Stomach (tissue), 9 donors: ENCODE data around the gene CEACAM16. TPM values are rescaled to one million over a fixed set of nuclear protein-coding genes. Genes with fewer than 3 reads are reported as not detected.

ENCODE experiments used
- DNase-seq, 2 donors: peaks; one replicate each; pipeline versions ENCODE4 v3.0.0 to v3.0.0-alpha.2; 2013 to 2019
- H3K27ac ChIP-seq, 5 donors: fragments of 200-600 bp in 4 of 5; sonication (generic) in 4 of 5; one replicate each; pipeline ENCODE4 v1.5.1; 2013 to 2019; ENCODE audit warnings: mild to moderate bottlenecking in 1 of 5, moderate library complexity in 1 of 5
- H3K27me3 ChIP-seq, 3 donors: fragments of 200-600 bp; sonication (generic); one replicate each; pipeline ENCODE4 v1.5.1; 2017 to 2019; ENCODE audit warnings: mixed run types in 1 of 3
- H3K36me3 ChIP-seq, 4 donors: fragments of 200-600 bp; sonication (generic); 1 replicate in 3 of 4; 2 replicates in 1 of 4; pipeline ENCODE4 v1.5.1; 2016 to 2019
- H3K4me1 ChIP-seq, 4 donors: fragments of 200-600 bp; sonication (generic); one replicate each; pipeline ENCODE4 v1.5.1; 2016 to 2019
- H3K4me3 ChIP-seq, 4 donors: fragments of 200-600 bp; sonication (generic) in 3 of 4; one replicate each; pipeline ENCODE4 v1.5.1; 2016 to 2019; ENCODE audit warnings: mild to moderate bottlenecking in 1 of 4
- H3K9me3 ChIP-seq, 4 donors: fragments of 200-600 bp; sonication (generic); one replicate each; pipeline ENCODE4 v1.5.1; 2016 to 2019
- CTCF ChIP-seq, 7 experiments: fragments of 450-650 bp in 4 of 7; fragments of 200-600 bp in 3 of 7; sonication (generic) in 3 of 7; IDR thresholded peaks; one replicate each; pipeline ENCODE4 v1.5.1; 2016 to 2019; ENCODE audit warnings: antibody characterized with exemption in 7 of 7, control low read depth in 2 of 7, mild to moderate bottlenecking in 1 of 7
- EP300 ChIP-seq: sonication (generic); formaldehyde crosslinking; IDR thresholded peaks from one replicate; pipeline ENCODE4 v1.6.1; 2017; ENCODE audit warnings: antibody characterized with exemption
- POLR2A ChIP-seq, 4 donors: fragments of 450-650 bp; IDR thresholded peaks; one replicate each; pipeline ENCODE4 v1.6.1; 2016; ENCODE audit warnings: antibody characterized with exemption in 4 of 4, control low read depth in 2 of 4, mild to moderate bottlenecking in 1 of 4, moderate library complexity in 1 of 4
- POLR2AphosphoS5 ChIP-seq, 3 donors: sonication (generic); formaldehyde crosslinking; IDR thresholded peaks; one replicate each; pipeline ENCODE4 v1.6.1; 2016; ENCODE audit warnings: antibody characterized with exemption in 3 of 3
- WGBS, 5 donors: extraction: QIAGEN DNeasy Blood & Tissue Kit in 3 of 5; methylation state at CpG; one replicate each; pipeline versions ENCODE4 v1.1.5 to v1.1.7; 2013 to 2018; 5-methylcytosine and 5-hydroxymethylcytosine counted together
- intact Hi-C: fragments of 100-400 bp; cut with DNase I; formaldehyde crosslinking; loops from one replicate; pipeline ENCODE4 v1.15.1; 2023; ENCODE audit warnings: low total_unique reads
- polyA plus RNA-seq, 3 donors: library from polyadenylated mRNA; stranded (reverse); fragments of 200-250 nt; gene quantifications; one replicate each; pipeline ENCODE4 v1.2.3, GENCODE V29; 2013
- total RNA-seq, 5 donors: library from RNA; depleted of rRNA; stranded (reverse); fragments of >200 nt; gene quantifications; one replicate each; pipeline versions ENCODE4 v1.1.0 to v1.2.3, GENCODE V29; 2014 to 2016
- donor health status: healthy with polysubstance abuse.
- donor health status: Bipolar disorder and iron deficiency.
- donor health status: healthy.

Gene CEACAM16
- total and polyA plus RNA-seq, 8 donors: not detected

DNA sequence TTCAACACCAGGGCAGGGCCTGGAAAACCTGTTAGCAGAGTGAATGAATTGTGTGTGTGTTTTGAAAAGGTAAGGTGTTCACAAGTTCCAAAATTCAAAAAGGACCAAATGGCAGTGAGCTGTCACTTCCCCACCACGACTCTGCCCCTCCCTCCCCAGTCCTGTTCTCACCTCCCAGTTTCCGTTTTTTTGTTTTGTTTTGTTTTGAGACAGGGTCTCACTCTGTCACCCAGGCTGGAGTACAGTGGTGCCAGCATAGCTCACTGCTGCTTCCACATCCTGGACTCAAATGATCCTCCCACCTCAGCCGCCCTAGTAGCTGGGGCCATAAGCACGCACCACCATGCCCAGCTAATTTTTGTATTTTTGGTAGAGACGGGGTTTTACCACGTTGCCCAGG, 29.2 kb downstream of the CEACAM16 start:
- Histone ChIP-seq H3K27ac (no peak overlapping the region), H3K27me3 (no peaks in the 10 kb centered on the region), H3K9me3 (no peaks in the 10 kb centered on the region), H3K4me1 (peaks cover 25 to 44% (median 32%) of the 10 kb centered on the region in 4 donors), H3K4me3 (no peak overlapping the region), H3K36me3 (no peaks in the 10 kb centered on the region)
- 60 to 74% (median 73%) methylated on average over 6 of the region's 6 CpGs for WGBS, 5 donors
- no peak for DNase-seq
- intact Hi-C loops: no loop called here
- TF ChIP-seq CTCF (IDR thresholded peaks at IDR 0.05) (no peak), POLR2AphosphoS5 (IDR thresholded peaks at IDR 0.05) (no peak)

GRCh38 chr19:44729516-44730033, 30.6 kb downstream of the CEACAM16 start:
- H3K36me3 ChIP-seq: no peaks in the 10 kb centered on the region
- H3K4me1 ChIP-seq: peaks cover 13 to 34% (median 20%) of the 10 kb centered on the region in 4 donors
- TF ChIP-seq POLR2AphosphoS5 (IDR thresholded peaks at IDR 0.05) (no peak), EP300 (no peak), CTCF (IDR thresholded peaks at IDR 0.05) (no peak), POLR2A (IDR thresholded peaks at IDR 0.05) (no peak)
- no peak overlapping the region for H3K27ac ChIP-seq
- WGBS, 5 donors: 83 to 97% (median 92%) methylated on average over 8 of the region's 8 CpGs
- no peak for DNase-seq
- H3K9me3 ChIP-seq: no peaks in the 10 kb centered on the region
- no peaks in the 10 kb centered on the region for H3K27me3 ChIP-seq
- intact Hi-C loops: no loop called here
- no peak overlapping the region for H3K4me3 ChIP-seq

- Histone ChIP-seq H3K27ac (no peak overlapping the region), H3K4me3 (no peak overlapping the region), H3K4me1 (peaks cover 0 to 30% (median 8%) of the 10 kb centered on the region in 4 donors), H3K27me3 (no peaks in the 10 kb centered on the region), H3K9me3 (no peaks in the 10 kb centered on the region), H3K36me3 (no peaks in the 10 kb centered on the region)
- 82 to 98% (median 93%) methylated on average over 5 of the region's 5 CpGs for WGBS, 5 donors
- no peak for TF ChIP-seq CTCF (IDR thresholded peaks at IDR 0.05)
- TF ChIP-seq POLR2A (IDR thresholded peaks at IDR 0.05): no peak
- TF ChIP-seq POLR2AphosphoS5 (IDR thresholded peaks at IDR 0.05): no peak
- no peak for TF ChIP-seq EP300
- no peak for DNase-seq
- intact Hi-C loops: no loop called here
Measured at GRCh38 chr19:44731081-44731480, 32.1 kb downstream of the CEACAM16 start.

DNA sequence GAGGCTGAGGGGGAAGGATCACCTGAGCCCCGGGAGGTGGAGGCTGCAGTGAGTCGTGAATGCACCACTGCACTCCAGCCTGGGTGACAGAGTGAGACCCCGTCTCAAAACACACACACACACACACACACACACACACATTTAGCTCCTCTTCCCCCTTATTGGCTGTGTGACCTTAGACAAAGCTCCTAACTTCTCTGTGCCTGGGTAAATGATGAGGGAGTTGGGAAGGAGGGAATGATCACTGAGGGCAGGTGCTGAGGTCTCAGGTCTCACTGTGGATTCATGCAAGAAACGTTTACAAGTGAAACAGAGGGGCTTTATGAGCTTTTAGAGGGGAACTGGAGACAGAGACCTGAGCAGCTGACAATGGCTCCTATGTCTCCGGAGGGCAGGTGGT, 32.7 kb downstream of the CEACAM16 start:
- 76 to 87% (median 83%) methylated on average over 5 of the region's 5 CpGs for WGBS, 5 donors

More for the DNA sequence above, 32.7 kb downstream of the CEACAM16 start:
- Histone ChIP-seq H3K36me3 (no peaks in the 10 kb centered on the region), H3K27me3 (no peaks in the 10 kb centered on the region), H3K9me3 (no peaks in the 10 kb centered on the region), H3K4me1 (peaks cover 0 to 29% (median 5%) of the 10 kb centered on the region in 4 donors), H3K27ac (no peak overlapping the region), H3K4me3 (no peak overlapping the region)
- TF ChIP-seq POLR2A (IDR thresholded peaks at IDR 0.05) (no peak), POLR2AphosphoS5 (IDR thresholded peaks at IDR 0.05) (no peak), CTCF (IDR thresholded peaks at IDR 0.05) (no peak), EP300 (no peak)
- no peak for DNase-seq
- intact Hi-C loops: no loop called here
